HepG2 (cell line): Measurements from ENCODE around the gene PIK3C2B.

ENCODE experiments used
- ELF4 ChIP-seq: sonication (generic); formaldehyde crosslinking; IDR thresholded peaks from 2 replicates; pipeline ENCODE4 v1.5.0; 2020; ENCODE audit warnings: missing genetic modification reagents, mild to moderate bottlenecking, moderate library complexity, borderline replicate concordance
- EP300 ChIP-seq, 3 experiments: sonication (generic) in 1 of 3; formaldehyde crosslinking in 1 of 3; IDR thresholded peaks; 2 replicates each; pipeline versions ENCODE4 v1.5.1 to v1.6.1; 2011 to 2020; ENCODE audit warnings: low read depth in 2 of 3, low read length in 2 of 3, borderline replicate concordance in 1 of 3, improper control_type of control experiment in 1 of 3, mild to moderate bottlenecking in 1 of 3, missing genetic modification reagents in 1 of 3, moderate library complexity in 1 of 3
- GABPA ChIP-seq, 2 experiments: IDR thresholded peaks; 2 replicates each; pipeline ENCODE4 v1.6.1; 2011 to 2016; ENCODE audit warnings: low read depth in 2 of 2, low read length in 1 of 2, missing biosample characterization in 1 of 2, missing genetic modification characterization in 1 of 2
- JUND ChIP-seq: sonication (generic); formaldehyde crosslinking; IDR thresholded peaks from 2 replicates; pipeline ENCODE4 v1.8.0; 2022; ENCODE audit warnings: mild to moderate bottlenecking, missing genetic modification reagents
- MAFK ChIP-seq, 2 experiments: IDR thresholded peaks in 1 of 2; conservative IDR thresholded peaks in 1 of 2; 2 replicates each; pipeline ENCODE4 v1.6.1; 2011; ENCODE audit warnings: improper control_type of control experiment in 2 of 2, low read length in 2 of 2
- SMC3 ChIP-seq: IDR thresholded peaks from 2 replicates; pipeline ENCODE4 v1.6.1; 2011; ENCODE audit warnings: low read length, improper control_type of control experiment
- TSC22D2 ChIP-seq: sonication (generic); formaldehyde crosslinking; IDR thresholded peaks from 2 replicates; pipeline ENCODE4 v1.5.1; 2020; ENCODE audit warnings: missing genetic modification reagents, mild to moderate bottlenecking, borderline replicate concordance
- ZFYVE20 ChIP-seq: sonication (generic); formaldehyde crosslinking; IDR thresholded peaks from 2 replicates; pipeline ENCODE4 v1.8.0; 2023; ENCODE audit warnings: low read depth, mild to moderate bottlenecking, moderate library complexity, missing genetic modification reagents, borderline replicate concordance
- ZMYM2 ChIP-seq: sonication (generic); formaldehyde crosslinking; IDR thresholded peaks from 2 replicates; pipeline ENCODE4 v1.8.0; 2022; ENCODE audit warnings: mild to moderate bottlenecking, missing genetic modification reagents
- ZNF460 ChIP-seq: sonication (generic); formaldehyde crosslinking; IDR thresholded peaks from 2 replicates; pipeline ENCODE4 v1.5.1; 2020; ENCODE audit warnings: missing genetic modification reagents, mild to moderate bottlenecking, borderline replicate concordance
- ZNF530 ChIP-seq: sonication (generic); formaldehyde crosslinking; IDR thresholded peaks from 2 replicates; pipeline ENCODE4 v1.5.0; 2020; ENCODE audit warnings: low read depth, mild to moderate bottlenecking, missing genetic modification reagents
- ZNF850 ChIP-seq: sonication (generic); formaldehyde crosslinking; conservative IDR thresholded peaks from 2 replicates; pipeline ENCODE4 v1.9.0; 2021; ENCODE audit warnings: mild to moderate bottlenecking, missing genetic modification reagents
- TF ChIP-seq, protein P1 (sequence below): sonication (generic); formaldehyde crosslinking; IDR thresholded peaks from 2 replicates; pipeline ENCODE4 v1.5.0; 2020; ENCODE audit warnings: mild to moderate bottlenecking, missing genetic modification reagents, moderate library complexity
- TF ChIP-seq, protein P2 (sequence below): IDR thresholded peaks from 2 replicates; pipeline ENCODE4 v1.6.1; 2016; ENCODE audit warnings: low read depth, borderline replicate concordance

DNA sequence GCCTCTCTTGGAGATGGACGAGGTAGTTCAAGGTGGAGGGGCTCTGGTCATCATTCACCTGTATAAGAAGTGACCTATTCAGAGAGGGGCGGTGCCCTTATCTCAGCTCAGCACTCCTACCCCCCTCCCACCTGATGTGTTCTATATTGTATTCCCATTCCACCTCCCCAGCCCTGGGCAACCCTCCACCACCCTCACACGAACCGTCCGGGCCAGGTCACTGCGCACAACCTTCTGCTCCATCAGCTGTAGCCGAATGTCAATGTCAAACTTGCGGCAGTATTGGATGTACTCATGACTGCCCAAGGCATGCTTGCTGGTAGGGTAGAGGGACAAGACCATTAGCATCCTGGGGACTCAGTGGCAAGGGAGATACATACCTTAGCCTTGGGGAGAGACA, 34.3 kb downstream of the PIK3C2B start:
- no peak for TF ChIP-seq ZNF530
- no peak for TF ChIP-seq ZNF460 (CRISPR knock-in tag)
- no peak for TF ChIP-seq ELF4 (CRISPR knock-in tag)
- TF ChIP-seq, protein P1, sequence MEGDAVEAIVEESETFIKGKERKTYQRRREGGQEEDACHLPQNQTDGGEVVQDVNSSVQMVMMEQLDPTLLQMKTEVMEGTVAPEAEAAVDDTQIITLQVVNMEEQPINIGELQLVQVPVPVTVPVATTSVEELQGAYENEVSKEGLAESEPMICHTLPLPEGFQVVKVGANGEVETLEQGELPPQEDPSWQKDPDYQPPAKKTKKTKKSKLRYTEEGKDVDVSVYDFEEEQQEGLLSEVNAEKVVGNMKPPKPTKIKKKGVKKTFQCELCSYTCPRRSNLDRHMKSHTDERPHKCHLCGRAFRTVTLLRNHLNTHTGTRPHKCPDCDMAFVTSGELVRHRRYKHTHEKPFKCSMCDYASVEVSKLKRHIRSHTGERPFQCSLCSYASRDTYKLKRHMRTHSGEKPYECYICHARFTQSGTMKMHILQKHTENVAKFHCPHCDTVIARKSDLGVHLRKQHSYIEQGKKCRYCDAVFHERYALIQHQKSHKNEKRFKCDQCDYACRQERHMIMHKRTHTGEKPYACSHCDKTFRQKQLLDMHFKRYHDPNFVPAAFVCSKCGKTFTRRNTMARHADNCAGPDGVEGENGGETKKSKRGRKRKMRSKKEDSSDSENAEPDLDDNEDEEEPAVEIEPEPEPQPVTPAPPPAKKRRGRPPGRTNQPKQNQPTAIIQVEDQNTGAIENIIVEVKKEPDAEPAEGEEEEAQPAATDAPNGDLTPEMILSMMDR, result no peak
- no peak for TF ChIP-seq MAFK (conservative IDR thresholded peaks at IDR 0.05 in 1 of 2, IDR thresholded peaks at IDR 0.05 in 1 of 2; ENCODE audit: low read length in 2 of 2)
- no peak for TF ChIP-seq JUND
- no peak for TF ChIP-seq ZFYVE20
- TF ChIP-seq ZMYM2, result no peak
- no peak for TF ChIP-seq SMC3
- TF ChIP-seq, protein P2, sequence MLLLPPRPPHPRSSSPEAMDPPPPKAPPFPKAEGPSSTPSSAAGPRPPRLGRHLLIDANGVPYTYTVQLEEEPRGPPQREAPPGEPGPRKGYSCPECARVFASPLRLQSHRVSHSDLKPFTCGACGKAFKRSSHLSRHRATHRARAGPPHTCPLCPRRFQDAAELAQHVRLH (CRISPR knock-in tag), result no peak
- no peak for TF ChIP-seq ZNF850 (CRISPR knock-in tag)
- no peak for TF ChIP-seq TSC22D2 (CRISPR knock-in tag)
- TF ChIP-seq GABPA (IDR thresholded peaks at IDR 0.05; ENCODE audit: low read depth, low read length), result no peak
- no peak for TF ChIP-seq GABPA (CRISPR knock-in tag; IDR thresholded peaks at IDR 0.05; ENCODE audit: low read depth)
- no peak for TF ChIP-seq EP300 (IDR thresholded peaks at IDR 0.05; ENCODE audit: low read depth in 2 of 2, low read length in 2 of 2)
- no peak for TF ChIP-seq EP300 (CRISPR knock-in tag; IDR thresholded peaks at IDR 0.05; ENCODE audit: borderline replicate concordance)
